ENCODE results near the gene PTGFRN. TPM values are rescaled to one million over a fixed set of nuclear protein-coding genes. Genes with fewer than 3 reads are reported as not detected.

PTGFRN gene
- total RNA-seq, 1 experiment from 2014 or later = 38.7 TPM

GRCh38 chr1:117009132-117009531 lies 99.4 kb downstream of the PTGFRN start:
- Mint-ChIP-seq H3K9me3 (no peaks in the 10 kb centered on the region), H3K4me3 (no peak overlapping the region), H3K27me3 (ENCODE audit: low read depth) (no peaks in the 10 kb centered on the region), H3K36me3 (no peaks in the 10 kb centered on the region; the same call in 1 of the 2 replicates), H3K27ac (no peak overlapping the region), H3K4me1 (peaks cover 32% of the 10 kb centered on the region)
- DNase-seq (ENCODE audit: low spot score) (no peak), ATAC-seq (no peak)
- POLR2A ChIA-PET = no interaction called here
- no peak for TF ChIP-seq E2F5 (CRISPR knock-in tag; IDR thresholded peaks at IDR 0.05)
- TF ChIP-seq ZNF416 (CRISPR knock-in tag; IDR thresholded peaks at IDR 0.05) = no peak
- TF ChIP-seq HMGXB4 (CRISPR knock-in tag; IDR thresholded peaks at IDR 0.05) = no peak
- no peak for TF ChIP-seq NFATC4 (CRISPR knock-in tag; IDR thresholded peaks at IDR 0.05)
- TF ChIP-seq ETV6 (CRISPR knock-in tag; IDR thresholded peaks at IDR 0.05) = no peak
- no peak for TF ChIP-seq ZNF138 (CRISPR knock-in tag; conservative IDR thresholded peaks at IDR 0.05)
- TF ChIP-seq FOXK1 (CRISPR knock-in tag; IDR thresholded peaks at IDR 0.05) = no peak
- no peak for TF ChIP-seq RELA (CRISPR knock-in tag; IDR thresholded peaks at IDR 0.05; ENCODE audit: borderline replicate concordance)
- TF ChIP-seq TP53 (CRISPR knock-in tag; IDR thresholded peaks at IDR 0.05) = no peak
- TF ChIP-seq TEAD1 (CRISPR knock-in tag; IDR thresholded peaks at IDR 0.05) = no peak
- TF ChIP-seq ZBTB43 (CRISPR knock-in tag; IDR thresholded peaks at IDR 0.05) = no peak
- TF ChIP-seq ATF3 (CRISPR knock-in tag; conservative IDR thresholded peaks at IDR 0.05) = no peak
- no peak for TF ChIP-seq PRDM15 (CRISPR knock-in tag; IDR thresholded peaks at IDR 0.05)
- no peak for TF ChIP-seq TEAD4 (CRISPR knock-in tag; IDR thresholded peaks at IDR 0.05)
- no peak for TF ChIP-seq ZNF423 (CRISPR knock-in tag; IDR thresholded peaks at IDR 0.05)
- TF ChIP-seq ZNF121 (CRISPR knock-in tag; IDR thresholded peaks at IDR 0.05) = no peak
- CTCF ChIA-PET = interaction anchor here (0.6 to 1.5 kb wide), 7 partner anchors 11 to 312 kb away, joined by 3 to 4 read pairs (median 3); partner anchors contain the start of gene TTF2

GRCh38 chr1:117010310-117010969 lies 100.7 kb downstream of the PTGFRN start:
- H3K36me3 Mint-ChIP-seq = no peaks in the 10 kb centered on the region; the same call in 1 of the 2 replicates
- DNase-seq (ENCODE audit: low spot score) (no peak), ATAC-seq (no peak; the same call in 1 of the 2 replicates)
- no peaks in the 10 kb centered on the region for H3K9me3 Mint-ChIP-seq
- peaks cover 26% of the 10 kb centered on the region for H3K4me1 Mint-ChIP-seq
- H3K27ac Mint-ChIP-seq = no peak overlapping the region
- POLR2A ChIA-PET = no interaction called here
- no peaks in the 10 kb centered on the region for H3K27me3 Mint-ChIP-seq (ENCODE audit: low read depth)
- CTCF ChIA-PET = interaction anchor here (1.0 to 1.5 kb wide), 2 partner anchors 27 to 50 kb away, joined by 3 read pairs; partner anchors contain the start of gene TTF2
- no peak overlapping the region for H3K4me3 Mint-ChIP-seq
- TF ChIP-seq ATF1 (CRISPR knock-in tag; IDR thresholded peaks at IDR 0.05) (no peak), E2F1 (CRISPR knock-in tag; IDR thresholded peaks at IDR 0.05) (no peak), NR2C2 (CRISPR knock-in tag; IDR thresholded peaks at IDR 0.05) (no peak), IRF2 (CRISPR knock-in tag; IDR thresholded peaks at IDR 0.05; ENCODE audit: borderline replicate concordance, low read depth) (no peak), KAT7 (CRISPR knock-in tag; IDR thresholded peaks at IDR 0.05; ENCODE audit: borderline replicate concordance) (no peak), NR1H2 (CRISPR knock-in tag; IDR thresholded peaks at IDR 0.05) (no peak), NFE2L1 (CRISPR knock-in tag; IDR thresholded peaks at IDR 0.05) (no peak), MAX (CRISPR knock-in tag; IDR thresholded peaks at IDR 0.05) (no peak), CTCF (IDR thresholded peaks at IDR 0.05) (no peak)

Data from WTC11 (cell line).